Stimulated activated CD8-positive, alpha-beta memory T cell treated with anti-CD3 and anti-CD28 coated beads, Interleukin-7, amount 100 ng/mL, for 4 hours (primary cell): ENCODE results near the gene TIMM23B.
"Not testable (repeated sequence)": the region's sequence is repeated elsewhere in the genome, so short reads cannot be mapped to it uniquely, and the experiment has no call there.

ENCODE experiments used
- DNase-seq, 2 donors: peaks; one replicate each; pipeline ENCODE4 v3.0.0-alpha.2; 2020; ENCODE audit warnings: low read depth in 2 of 2

The TIMM23B gene

GRCh38 chr10:49977756-49978155, 35.9 kb downstream of the TIMM23B start:
- DNase-seq = not testable (repeated sequence)

- DNase-seq = not testable (repeated sequence)
These were observed 45.4 kb downstream of the TIMM23B start for GRCh38 chr10:49987207-49987606.

- not testable (repeated sequence) for DNase-seq
These were observed 46.5 kb downstream of the TIMM23B start, which contains the start of gene AGAP6 for GRCh38 chr10:49988376-49988775. Gene AGAP6, plus strand, starts transcription at chr10:49988406. Its CDS starts 310 bp downstream, at chr10:49988716.

GRCh38 chr10:49995321-49995720, 53.5 kb downstream of the TIMM23B start:
- DNase-seq = not testable (repeated sequence)

- not testable (repeated sequence) for DNase-seq
These were observed 72.2 kb downstream of the TIMM23B start for GRCh38 chr10:50014024-50014423.

- DNase-seq = not testable (repeated sequence)
These were observed 73.9 kb downstream of the TIMM23B start for GRCh38 chr10:50015596-50016220.

- DNase-seq = not testable (repeated sequence)
These were observed 75.1 kb downstream of the TIMM23B start for GRCh38 chr10:50016926-50017325.

GRCh38 chr10:50017646-50018045, 75.8 kb downstream of the TIMM23B start:
- DNase-seq = not testable (repeated sequence)

GRCh38 chr10:50019279-50019678, 77.4 kb downstream of the TIMM23B start:
- not testable (repeated sequence) for DNase-seq

GRCh38 chr10:50020451-50021024, 78.7 kb downstream of the TIMM23B start:
- DNase-seq = not testable (repeated sequence)

DNA sequence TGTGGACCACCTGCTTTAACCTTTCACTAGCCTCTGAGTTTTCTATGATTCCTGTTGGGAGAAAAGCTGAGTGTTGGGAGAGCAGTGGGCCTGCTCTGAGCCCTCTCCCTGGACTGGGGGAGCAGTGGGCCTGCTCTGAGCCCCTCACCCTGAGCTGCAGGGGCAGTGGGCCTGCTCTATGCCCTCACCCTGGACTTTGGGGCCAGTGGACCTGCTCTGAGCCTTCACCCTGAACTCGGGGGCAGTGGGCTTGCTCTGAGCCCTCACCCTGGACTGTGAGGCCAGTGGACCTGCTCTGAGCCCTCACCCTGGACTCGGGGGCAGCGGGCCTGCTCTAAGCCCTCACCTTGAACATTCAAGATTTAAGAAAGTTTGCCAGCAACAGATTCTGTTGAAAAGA, 79.8 kb downstream of the TIMM23B start:
- no peak for DNase-seq
